Adrenal gland (tissue), 12 donors: ENCODE measurements around the gene USP22. TPM values are rescaled to one million over a fixed set of nuclear protein-coding genes. Genes with fewer than 3 reads are reported as not detected.
"Not testable (repeated sequence)": the region's sequence is repeated elsewhere in the genome, so short reads cannot be mapped to it uniquely, and the experiment has no call there.

Experiments used
- DNase-seq, 7 donors: peaks; one replicate each; pipeline ENCODE4 v3.0.0-alpha.2; 2019 to 2020
- H3K27ac ChIP-seq, 5 donors: fragments of 200-600 bp; sonication (generic) in 4 of 5; 1 replicate in 3 of 5; 2 replicates in 2 of 5; pipeline versions ENCODE4 v1.5.1 to v1.8.0; 2016 to 2020; ENCODE audit warnings: mild to moderate bottlenecking in 1 of 5
- H3K27me3 ChIP-seq: fragments of 200-600 bp; 2 replicates; pipeline ENCODE4 v1.8.0; 2021
- H3K36me3 ChIP-seq, 2 donors: fragments of 200-600 bp; replicated peaks in 1 of 2; 1 replicate in 1 of 2; 2 replicates in 1 of 2; pipeline versions ENCODE4 v1.5.1 to v1.8.0; 2018 to 2022
- H3K4me1 ChIP-seq, 2 donors: fragments of 200-600 bp; replicated peaks in 1 of 2; 1 replicate in 1 of 2; 2 replicates in 1 of 2; pipeline versions ENCODE4 v1.5.1 to v1.8.0; 2018 to 2021
- H3K4me3 ChIP-seq, 4 donors: fragments of 200-600 bp; sonication (generic) in 3 of 4; one replicate each; pipeline ENCODE4 v1.5.1; 2016 to 2018
- H3K9me3 ChIP-seq, 3 donors: fragments of 200-600 bp; sonication (generic) in 1 of 3; replicated peaks in 1 of 3; 1 replicate in 2 of 3; 2 replicates in 1 of 3; pipeline versions ENCODE4 v1.5.1 to v1.8.0; 2016 to 2021
- CTCF ChIP-seq, 6 experiments: fragments of 450-650 bp in 4 of 6; fragments of 200-600 bp in 2 of 6; sonication (generic) in 1 of 6; IDR thresholded peaks; 1 replicate in 5 of 6; 2 replicates in 1 of 6; pipeline versions ENCODE4 v1.5.1 to v1.8.0; 2016 to 2021; ENCODE audit warnings: antibody characterized with exemption in 6 of 6, mild to moderate bottlenecking in 2 of 6, moderate library complexity in 1 of 6
- POLR2A ChIP-seq, 2 donors: fragments of 450-650 bp; IDR thresholded peaks; one replicate each; pipeline ENCODE4 v1.6.1; 2017; ENCODE audit warnings: antibody characterized with exemption in 2 of 2, mild to moderate bottlenecking in 2 of 2, moderate library complexity in 1 of 2
- WGBS, 4 donors: extraction: QIAGEN DNeasy Blood & Tissue Kit in 2 of 4; methylation state at CpG; one replicate each; pipeline versions ENCODE4 v1.1.5 to v1.1.7; 2013 to 2017; 5-methylcytosine and 5-hydroxymethylcytosine counted together
- intact Hi-C, 2 donors: fragments of 100-400 bp; cut with DNase I; formaldehyde crosslinking; loops; one replicate each; pipeline versions ENCODE4 v1.14.1 to v1.15.0; 2022 to 2023
- polyA plus RNA-seq, 3 donors: library from polyadenylated mRNA; stranded (reverse); fragments of 200-250 nt in 2 of 3; fragments of 350-450 nt in 1 of 3; fragmentation: Illumina TruSeq in 1 of 3; extraction: RNeasy Lipid Tissue Mini Kit (QIAGEN cat#74804) in 1 of 3; gene quantifications; one replicate each; pipeline ENCODE4 v1.2.3, GENCODE V29; 2013 to 2014
- total RNA-seq, 9 donors: library from RNA; depleted of rRNA in 4 of 9; stranded (reverse); fragments of >200 nt in 4 of 9; fragments of 120-200 nt in 1 of 9; fragmentation: NEBNext Ultra II Directional in 1 of 9; extraction: Animal tissue kit (Norgen Biotek cat#: 25700) in 1 of 9; gene quantifications; one replicate each; pipeline versions ENCODE4 v1.1.0 to v1.2.4, GENCODE V29; 2013 to 2023
- donor health status: healthy with polysubstance abuse.
- donor health status: Bipolar disorder and iron deficiency.
- donor health status: DM: yes; HTN: yes; CAD: no.
- donor health status: DM: no; HTN: no; CAD: no.
- donor health status: DM: no; HTN: no; CAD: no.
- donor health status: DM: yes; HTN: yes; CAD: no.

The USP22 gene
- total and polyA plus RNA-seq, 12 donors, result 43.0 to 250 (median 223) TPM

- WGBS, 4 donors, result 68 to 74% (median 72%) methylated on average over 7 of the region's 7 CpGs
- H3K4me1 ChIP-seq, result no peaks in the 10 kb centered on the region
- TF ChIP-seq CTCF (IDR thresholded peaks at IDR 0.05), result no peak
- TF ChIP-seq POLR2A (IDR thresholded peaks at IDR 0.05), result no peak
- H3K27ac ChIP-seq, result no peak overlapping the region
- intact Hi-C loops, result no loop called here
- no peaks in the 10 kb centered on the region for H3K27me3 ChIP-seq
- no peak for DNase-seq
- no peaks in the 10 kb centered on the region for H3K36me3 ChIP-seq
- H3K4me3 ChIP-seq, result no peak overlapping the region
- H3K9me3 ChIP-seq, result no peaks in the 10 kb centered on the region
Observed at GRCh38 chr17:21061971-21062526, 19.2 kb upstream of the USP22 start.

GRCh38 chr17:21061158-21061835 is 18.5 kb upstream of the USP22 start:
- H3K27ac ChIP-seq, result no peak overlapping the region
- no peak for TF ChIP-seq POLR2A (IDR thresholded peaks at IDR 0.05)
- no peak for TF ChIP-seq CTCF (IDR thresholded peaks at IDR 0.05)
- H3K4me1 ChIP-seq, result no peaks in the 10 kb centered on the region
- H3K4me3 ChIP-seq, result no peak overlapping the region
- no peaks in the 10 kb centered on the region for H3K27me3 ChIP-seq
- no peaks in the 10 kb centered on the region for H3K9me3 ChIP-seq
- 84 to 97% (median 87%) methylated on average over 5 to 13 of the region's 13 CpGs for WGBS, 4 donors
- intact Hi-C loops, result no loop called here
- no peaks in the 10 kb centered on the region for H3K36me3 ChIP-seq
- DNase-seq, result no peak

- H3K36me3 ChIP-seq, result no peaks in the 10 kb centered on the region
- H3K4me1 ChIP-seq, result no peaks in the 10 kb centered on the region
- DNase-seq, result no peak
- no peak overlapping the region for H3K4me3 ChIP-seq
- intact Hi-C loops, result no loop called here
- no peaks in the 10 kb centered on the region for H3K9me3 ChIP-seq
- no peak overlapping the region for H3K27ac ChIP-seq
- no peaks in the 10 kb centered on the region for H3K27me3 ChIP-seq
- WGBS, 4 donors, result 93 to 99% (median 95%) methylated on average over 7 of the region's 7 CpGs
- TF ChIP-seq CTCF (IDR thresholded peaks at IDR 0.05), result no peak
- TF ChIP-seq POLR2A (IDR thresholded peaks at IDR 0.05), result no peak
Observed at GRCh38 chr17:21059761-21060160, 16.9 kb upstream of the USP22 start.

- 79 to 88% (median 81%) methylated on average over 5 of the region's 5 CpGs for WGBS, 4 donors
- Histone ChIP-seq H3K36me3 (no peaks in the 10 kb centered on the region), H3K27ac (no peak overlapping the region), H3K4me1 (no peaks in the 10 kb centered on the region), H3K9me3 (no peaks in the 10 kb centered on the region), H3K27me3 (no peaks in the 10 kb centered on the region), H3K4me3 (no peak overlapping the region)
- intact Hi-C loops, result no loop called here
- TF ChIP-seq CTCF (IDR thresholded peaks at IDR 0.05) (no peak), POLR2A (IDR thresholded peaks at IDR 0.05) (no peak)
- no peak for DNase-seq
Observed at GRCh38 chr17:21058098-21058893, 15.5 kb upstream of the USP22 start.

- 86 to 94% (median 90%) methylated on average over 8 of the region's 8 CpGs for WGBS, 4 donors
Observed at GRCh38 chr17:21053056-21053455, 10.2 kb upstream of the USP22 start.

More at GRCh38 chr17:21053056-21053455, 10.2 kb upstream of the USP22 start:
- H3K9me3 ChIP-seq, H3K4me3 ChIP-seq, H3K4me1 ChIP-seq, H3K36me3 ChIP-seq, DNase-seq, H3K27me3 ChIP-seq, H3K27ac ChIP-seq, intact Hi-C loops: not testable (repeated sequence)
